ENCODE results near the gene ZFP36L1.
A peak's percentile ranks its signal among the peaks of the same experiment; 100 is the strongest.

ZFP36L1 gene

DNA sequence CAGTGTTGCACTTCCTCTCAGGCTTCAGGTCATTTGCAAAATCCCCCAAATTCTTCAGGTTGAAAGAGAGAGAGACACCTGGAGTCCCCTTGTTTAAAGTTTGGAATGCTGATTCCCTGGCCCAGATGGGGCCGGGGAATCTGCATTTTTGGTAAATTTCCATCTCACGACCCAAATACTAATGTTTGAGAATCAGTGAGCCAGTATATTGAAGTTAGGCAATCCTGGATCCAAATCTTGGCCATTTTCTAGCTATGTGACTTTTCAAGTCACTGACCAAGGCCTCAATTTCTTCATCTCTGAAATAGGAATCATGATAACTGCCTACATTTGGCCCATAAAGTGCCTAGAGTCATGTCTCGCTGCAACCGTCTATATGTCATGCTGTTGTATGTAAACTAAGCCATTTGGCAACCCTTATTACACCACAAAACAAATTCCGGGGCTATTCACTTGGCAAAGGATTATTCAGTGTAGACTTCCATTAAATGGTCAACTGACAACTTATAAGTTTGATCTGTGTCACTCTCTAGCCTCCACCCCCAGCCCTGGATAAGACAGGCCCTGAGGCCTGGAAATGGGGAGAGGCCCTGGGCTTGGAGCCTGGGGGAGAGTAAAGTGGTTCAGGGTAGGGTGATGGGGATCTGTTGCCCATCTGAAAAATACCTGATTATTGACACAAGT is 3.7 kb upstream of the ZFP36L1 start:
- DNase-seq (ENCODE audit: extremely low read depth in 1 of 2, low read depth in 1 of 2): no peak

- DNase-seq (ENCODE audit: extremely low read depth in 1 of 2, low read depth in 1 of 2): peak; percentile 60 to 64
These were observed 2.9 kb upstream of the ZFP36L1 start for GRCh38 chr14:68795597-68796417.

GRCh38 chr14:68794851-68795596 is 2.2 kb upstream of the ZFP36L1 start:
- no peak for DNase-seq (ENCODE audit: extremely low read depth in 1 of 2, low read depth in 1 of 2)

DNA sequence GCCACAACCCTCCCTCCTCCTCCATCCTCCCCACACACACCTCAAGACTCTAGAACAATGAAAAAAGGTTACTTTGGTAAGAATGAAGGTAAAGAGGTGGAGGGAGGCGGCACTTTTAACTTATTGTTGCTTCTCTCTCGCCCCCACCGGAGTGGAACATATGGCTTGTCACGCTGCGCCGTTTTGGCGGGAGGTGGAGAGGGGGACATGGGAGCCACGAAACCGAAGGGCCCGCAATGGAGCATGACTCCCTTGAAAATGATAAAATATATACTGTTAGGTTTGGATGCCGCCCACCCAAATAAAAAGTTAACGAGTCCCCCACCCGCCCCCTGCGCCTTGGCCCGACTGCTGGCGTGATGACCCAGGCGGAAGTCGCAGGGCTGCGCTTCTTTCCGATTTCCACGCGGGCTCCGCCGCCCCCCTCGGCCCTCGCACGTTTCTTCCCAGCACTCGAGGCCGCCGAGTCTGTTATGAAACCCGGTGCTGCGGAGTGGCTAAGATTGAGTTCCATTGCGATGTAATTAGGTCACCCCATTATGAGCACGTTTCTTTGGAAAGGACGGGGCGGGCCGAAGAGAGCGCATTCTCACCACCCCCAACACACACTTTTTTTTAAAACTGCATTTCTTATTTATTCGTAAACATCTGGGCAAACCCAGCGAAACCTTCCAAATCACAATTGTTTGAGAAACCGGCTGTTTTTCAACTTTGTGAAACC is 1.4 kb upstream of the ZFP36L1 start:
- DNase-seq (ENCODE audit: extremely low read depth in 1 of 2, low read depth in 1 of 2): peak; percentile 70 to 74

DNA sequence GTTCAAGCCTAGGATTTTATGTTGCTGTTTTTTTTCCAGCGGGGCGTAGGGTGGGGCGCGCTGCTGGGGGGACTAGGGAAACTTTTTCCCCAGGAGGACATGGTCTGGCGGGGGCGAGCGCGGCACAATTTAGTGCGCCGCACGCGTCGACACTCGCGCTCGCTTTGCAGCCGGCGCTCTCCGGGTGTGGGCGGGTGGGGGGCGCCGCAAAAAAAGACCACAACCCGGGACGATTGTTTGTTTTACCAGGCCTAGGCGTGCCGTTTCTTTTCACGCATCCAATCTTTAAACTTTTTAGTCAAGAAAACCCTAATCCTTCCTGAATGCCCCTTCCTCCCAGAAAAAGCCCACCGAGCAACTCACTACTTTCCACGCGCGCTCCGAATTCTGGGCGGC is 865 bp upstream of the ZFP36L1 start:
- no peak for DNase-seq (ENCODE audit: extremely low read depth in 1 of 2, low read depth in 1 of 2)

GRCh38 chr14:68792678-68792978 is 239 bp downstream of the ZFP36L1 start:
- DNase-seq (ENCODE audit: extremely low read depth in 1 of 2, low read depth in 1 of 2): no peak

DNA sequence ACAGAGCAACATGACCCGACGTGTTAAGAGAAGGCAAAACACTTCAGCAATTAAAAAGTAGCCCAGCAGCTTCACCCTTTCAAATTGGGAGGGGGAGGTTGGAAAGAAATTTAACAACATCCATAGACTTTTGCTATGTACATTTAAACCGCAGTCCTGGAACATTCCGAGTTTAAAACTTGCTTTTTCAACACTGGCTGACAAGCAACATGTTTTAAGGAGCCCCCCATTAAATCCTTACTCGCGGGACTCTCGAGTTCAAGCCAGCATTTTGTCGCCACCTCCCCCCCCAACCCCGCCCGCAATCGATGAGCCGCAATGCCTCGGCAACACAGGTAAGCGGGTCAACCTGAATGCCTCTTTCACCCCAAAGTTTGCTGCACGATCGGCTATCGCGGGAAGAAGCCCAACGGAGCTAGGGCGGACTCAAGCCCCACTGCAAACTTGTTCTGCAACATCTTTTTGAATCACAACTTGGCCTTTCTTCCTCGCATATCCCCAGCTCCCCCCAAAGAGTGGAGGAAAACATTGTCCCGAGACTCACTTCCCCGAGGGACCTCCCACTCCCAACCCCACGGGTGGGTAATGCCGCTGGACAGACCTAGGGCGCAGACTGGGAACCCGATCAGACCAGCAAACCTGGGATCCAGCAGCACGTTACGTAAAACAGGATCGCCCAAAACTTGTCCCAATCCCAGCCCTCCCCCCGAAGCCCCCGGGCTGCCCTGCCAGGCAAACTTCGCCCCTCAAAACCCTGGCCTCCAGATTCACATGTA is 777 bp downstream of the ZFP36L1 start:
- DNase-seq (ENCODE audit: extremely low read depth in 1 of 2, low read depth in 1 of 2): no peak

GRCh38 chr14:68791078-68791901 is 1.6 kb downstream of the ZFP36L1 start:
- no peak for DNase-seq (ENCODE audit: extremely low read depth in 1 of 2, low read depth in 1 of 2)

DNA sequence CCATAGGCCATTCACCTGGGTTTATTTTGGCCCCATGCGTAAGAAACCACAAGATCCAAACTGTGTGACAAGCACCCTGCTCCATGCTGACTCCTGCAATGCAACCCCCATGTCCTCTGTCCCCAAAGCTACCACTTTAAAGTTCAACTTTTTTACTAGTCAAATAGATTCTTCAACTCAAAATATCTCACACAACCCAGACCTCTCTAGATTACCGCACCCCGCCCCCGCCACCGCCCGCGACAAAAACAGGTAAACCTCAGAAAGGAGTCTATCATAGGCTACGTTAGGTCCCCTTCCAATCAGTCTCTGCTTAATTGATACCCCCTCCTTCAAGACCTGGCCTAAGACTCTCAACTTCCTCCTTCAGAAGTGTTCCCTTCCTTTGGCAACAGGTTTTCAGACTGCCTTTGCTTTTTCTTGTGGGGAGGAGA is 2.2 kb downstream of the ZFP36L1 start:
- DNase-seq (ENCODE audit: extremely low read depth in 1 of 2, low read depth in 1 of 2): no peak

DNA sequence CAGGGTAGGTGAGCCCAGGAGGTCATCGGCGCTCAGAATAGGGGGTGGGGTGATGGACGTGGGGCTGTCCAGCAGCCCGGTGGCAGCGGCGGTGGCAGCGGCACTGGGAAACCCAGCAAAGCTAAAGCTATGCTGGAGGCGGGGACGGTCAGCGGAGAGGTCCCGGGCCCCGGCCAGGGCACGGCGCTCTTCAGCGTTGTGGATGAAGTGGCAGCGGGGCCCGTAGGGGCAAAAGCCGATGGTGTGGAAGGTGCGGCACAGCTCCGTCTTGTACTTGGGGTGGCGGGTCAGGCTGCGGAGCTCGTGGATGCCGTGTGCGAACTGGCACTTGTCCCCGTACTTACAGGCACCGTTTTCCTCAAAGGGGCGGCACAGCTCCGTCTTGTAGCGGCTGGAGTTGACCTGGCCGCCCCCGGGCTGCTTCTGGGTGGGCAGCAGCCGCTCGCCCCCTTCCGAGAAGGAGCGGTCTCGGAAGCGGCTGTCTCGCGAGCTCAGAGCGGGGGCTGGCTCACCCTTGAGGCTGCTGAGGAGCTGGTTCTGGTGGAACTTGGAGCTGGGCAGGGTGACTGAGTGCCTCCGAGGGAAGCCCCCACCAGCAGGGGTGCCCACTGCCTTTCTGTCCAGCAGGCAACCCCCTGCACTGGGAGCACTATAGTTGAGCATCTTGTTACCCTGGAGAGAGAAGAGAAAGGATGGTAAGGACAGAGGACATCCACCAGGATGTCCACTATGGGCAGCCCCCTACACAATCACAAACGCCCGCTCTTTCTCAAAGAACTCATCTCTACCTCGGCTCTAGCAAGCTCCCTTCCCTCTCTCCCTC is 2.8 kb downstream of the ZFP36L1 start:
- no peak for DNase-seq (ENCODE audit: extremely low read depth in 1 of 2, low read depth in 1 of 2)

DNA sequence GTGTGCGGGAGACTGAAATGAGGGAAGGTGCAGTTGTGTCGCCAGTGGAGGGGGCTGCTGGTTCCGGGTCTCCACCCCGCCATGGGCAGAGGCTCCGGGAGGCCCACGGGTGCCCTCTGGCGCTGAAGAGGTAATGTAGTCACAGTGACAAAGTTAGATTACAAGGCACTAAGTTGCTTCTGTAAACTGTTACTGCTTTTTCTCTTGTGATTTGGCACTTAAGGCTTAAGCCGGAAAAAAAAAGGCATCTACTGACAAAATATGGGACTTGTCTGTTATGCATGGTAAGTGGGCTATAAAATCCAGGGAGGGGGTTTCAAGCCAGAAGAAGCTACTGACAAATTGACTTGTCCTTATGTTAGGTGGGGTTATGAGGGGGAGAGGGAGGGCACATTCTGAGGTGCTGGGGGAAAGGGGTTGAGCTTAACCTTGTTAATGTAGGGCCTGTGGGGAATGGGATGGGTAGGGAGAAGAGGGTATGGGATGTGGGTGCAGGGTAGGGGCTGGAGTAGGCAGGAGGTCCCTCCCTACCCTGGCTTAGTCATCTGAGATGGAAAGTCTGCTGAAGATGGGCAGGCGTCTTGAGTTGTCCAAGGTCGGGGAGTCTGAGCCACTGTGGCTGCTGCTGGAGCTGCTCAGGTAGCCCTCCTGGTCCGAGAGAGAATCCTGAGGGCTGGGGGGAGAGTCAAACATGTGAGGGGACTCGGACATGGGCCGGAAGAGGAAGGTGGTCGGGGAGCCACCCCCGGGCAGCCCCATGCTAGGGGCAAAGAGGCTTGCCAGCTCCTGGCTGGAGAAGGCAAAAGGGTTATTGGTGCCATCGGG is 3.7 kb downstream of the ZFP36L1 start:
- DNase-seq (ENCODE audit: extremely low read depth in 1 of 2, low read depth in 1 of 2): peak; percentile 71 to 77

DNA sequence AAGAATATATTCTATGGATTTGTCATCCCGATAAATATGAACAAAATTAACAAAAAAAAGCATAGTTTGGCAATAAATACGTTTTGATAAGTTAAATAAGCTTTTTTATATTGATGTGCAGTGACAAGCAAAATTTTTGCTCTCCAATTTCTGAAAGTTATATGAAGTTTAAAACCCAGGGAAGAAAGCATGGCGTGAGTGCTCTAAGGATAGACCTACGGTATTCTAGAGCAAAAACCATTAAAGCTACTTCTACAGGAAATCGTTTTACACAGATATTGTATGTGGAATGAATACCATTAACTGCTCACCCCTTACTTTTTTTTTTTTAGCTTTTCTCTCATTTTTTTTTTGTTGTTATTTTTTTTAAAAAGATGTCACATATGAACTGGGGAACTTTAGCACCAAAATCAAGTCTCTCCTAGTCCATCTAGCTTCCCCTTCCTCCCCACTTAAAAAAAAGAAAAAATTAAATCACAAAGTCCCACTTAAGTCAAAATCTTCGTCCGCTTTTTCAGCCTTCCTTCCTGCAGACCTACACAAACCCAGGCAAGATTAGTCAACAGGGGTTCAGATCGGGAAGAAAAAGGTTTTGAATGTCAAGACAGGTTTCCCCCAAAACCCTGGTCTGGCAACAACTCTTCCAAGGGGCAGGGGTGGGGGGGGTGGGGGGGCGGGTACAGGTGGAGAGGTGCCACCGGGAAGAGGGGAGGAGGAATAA is 4.4 kb downstream of the ZFP36L1 start:
- DNase-seq (ENCODE audit: extremely low read depth in 1 of 2, low read depth in 1 of 2): no peak

- no peak for DNase-seq (ENCODE audit: extremely low read depth in 1 of 2, low read depth in 1 of 2)
These were observed 5.5 kb downstream of the ZFP36L1 start for GRCh38 chr14:68787092-68787992.

DNA sequence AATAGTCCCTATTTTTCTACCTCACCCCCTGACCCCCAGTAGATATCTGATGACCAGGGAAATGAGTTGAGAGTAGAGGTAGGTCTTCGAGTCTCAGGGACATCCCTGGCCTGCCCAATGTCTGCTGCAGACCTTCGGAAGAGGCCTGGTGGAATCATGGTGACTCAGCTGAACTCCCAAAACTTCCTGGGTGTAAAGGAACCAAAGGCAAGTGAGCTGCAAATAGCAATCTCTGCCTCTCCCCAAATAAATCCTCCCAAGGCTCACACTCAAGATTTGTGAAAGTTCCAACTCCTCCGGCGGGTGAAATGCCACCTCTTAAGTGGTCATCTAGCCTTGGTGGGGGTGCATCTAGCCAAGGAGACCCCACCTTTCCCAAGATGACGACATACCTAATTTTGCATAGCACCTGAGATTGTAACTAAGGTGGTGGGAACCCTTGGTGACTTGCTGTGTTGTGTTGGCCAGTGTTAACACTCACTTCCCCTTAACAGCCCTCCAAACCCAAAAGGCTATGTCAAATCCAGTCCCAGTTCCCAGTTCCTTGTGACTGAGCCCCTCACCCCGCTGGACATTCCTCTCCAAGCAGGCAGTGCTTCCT is 6.3 kb downstream of the ZFP36L1 start:
- no peak for DNase-seq (ENCODE audit: extremely low read depth in 1 of 2, low read depth in 1 of 2)

DNA sequence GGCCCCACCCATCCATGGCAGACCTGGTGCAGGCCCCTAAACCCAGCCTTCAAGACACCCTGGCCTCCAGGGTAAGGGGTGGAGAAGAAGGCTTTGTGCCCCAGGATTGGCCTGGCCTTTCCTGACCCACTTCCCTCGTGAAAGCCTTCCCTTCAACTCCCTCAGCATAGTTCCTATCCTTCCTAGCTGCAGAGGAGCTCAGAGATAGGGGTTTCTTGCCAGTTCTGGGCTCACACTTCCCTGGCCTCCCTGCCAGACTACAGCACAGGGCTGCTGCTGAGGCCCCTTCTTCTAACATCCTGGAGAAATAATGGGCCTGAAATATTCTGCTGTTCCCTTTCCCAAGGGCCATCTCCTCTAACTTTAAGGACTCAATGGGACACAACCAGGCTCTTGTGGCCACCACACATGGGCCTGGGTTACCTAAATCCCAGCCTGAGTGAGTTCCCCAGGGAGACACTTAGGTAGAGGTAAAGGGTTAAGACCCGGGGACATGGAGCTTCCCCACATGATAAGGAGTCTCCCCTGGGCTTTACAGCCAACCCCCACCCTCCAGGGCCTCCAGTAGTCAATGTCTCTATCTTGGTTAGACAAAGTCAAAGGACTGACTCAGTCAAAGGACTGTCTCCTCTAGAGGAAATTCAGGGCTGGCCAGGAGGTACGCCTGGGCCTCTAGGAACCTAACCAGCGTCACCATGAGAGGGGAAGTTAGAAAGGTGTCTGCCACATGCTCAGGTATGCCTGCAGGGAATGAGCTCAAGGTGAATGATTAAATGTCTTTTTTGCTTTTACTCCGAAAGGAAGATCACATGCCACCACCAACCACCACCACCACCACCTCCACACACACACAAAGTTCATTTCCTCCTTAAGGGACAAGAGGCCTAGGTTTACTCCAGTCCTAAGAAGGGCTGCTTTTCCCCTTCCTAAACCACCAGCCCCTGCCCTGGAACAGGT is 7.1 kb downstream of the ZFP36L1 start:
- DNase-seq (ENCODE audit: extremely low read depth in 1 of 2, low read depth in 1 of 2): no peak
